ENCODE measurements around the gene ZNF329.

Gene ZNF329

GRCh38 chr19:58118979-58119733 is 31.4 kb downstream of the ZNF329 start:
- no peak overlapping the region for H3K9ac ChIP-seq
- H3K27ac ChIP-seq, result no peak overlapping the region
- no peak overlapping the region for H3K4me3 ChIP-seq (ENCODE audit: low read depth, low read length)
- H3K9me3 ChIP-seq (ENCODE audit: control insufficient read depth, low read length), result peaks cover 8% of the 10 kb centered on the region
- TF ChIP-seq CTCF (IDR thresholded peaks at IDR 0.05), result no peak
- H3K4me2 ChIP-seq (ENCODE audit: low read length), result no peak overlapping the region
- no peaks in the 10 kb centered on the region for H3K4me1 ChIP-seq
- no peaks in the 10 kb centered on the region for H3K79me2 ChIP-seq
- no peaks in the 10 kb centered on the region for H3K36me3 ChIP-seq (ENCODE audit: control insufficient read depth, insufficient read depth, low read length)
- H2AFZ ChIP-seq, result no peak overlapping the region
- no peaks in the 10 kb centered on the region for H3K27me3 ChIP-seq (ENCODE audit: control insufficient read depth, insufficient read depth, low read length)

- Histone ChIP-seq H3K4me1 (no peaks in the 10 kb centered on the region), H2AFZ (no peak overlapping the region), H3K27ac (no peak overlapping the region), H3K9ac (no peak overlapping the region), H3K79me2 (no peaks in the 10 kb centered on the region), H3K27me3 (ENCODE audit: control insufficient read depth, insufficient read depth, low read length) (no peaks in the 10 kb centered on the region), H3K4me2 (ENCODE audit: low read length) (peak overlapping the region; percentile 67), H3K9me3 (ENCODE audit: control insufficient read depth, low read length) (peaks cover 8% of the 10 kb centered on the region), H3K36me3 (ENCODE audit: control insufficient read depth, insufficient read depth, low read length) (no peaks in the 10 kb centered on the region), H3K4me3 (ENCODE audit: low read depth, low read length) (peak overlapping the region; percentile 57)
- no peak for TF ChIP-seq CTCF (IDR thresholded peaks at IDR 0.05)
These were observed 32.6 kb downstream of the ZNF329 start for GRCh38 chr19:58117841-58118575.

GRCh38 chr19:58108546-58108817 is 42.1 kb downstream of the ZNF329 start:
- H3K4me3 ChIP-seq (ENCODE audit: low read depth, low read length), result no peak overlapping the region
- H3K9me3 ChIP-seq (ENCODE audit: control insufficient read depth, low read length), result no peaks in the 10 kb centered on the region
- no peaks in the 10 kb centered on the region for H3K4me1 ChIP-seq
- H3K27me3 ChIP-seq (ENCODE audit: control insufficient read depth, insufficient read depth, low read length), result no peaks in the 10 kb centered on the region
- no peaks in the 10 kb centered on the region for H3K79me2 ChIP-seq
- TF ChIP-seq CTCF (IDR thresholded peaks at IDR 0.05), result no peak
- no peak overlapping the region for H2AFZ ChIP-seq
- H3K9ac ChIP-seq, result no peak overlapping the region
- H3K36me3 ChIP-seq (ENCODE audit: control insufficient read depth, insufficient read depth, low read length), result no peaks in the 10 kb centered on the region
- H3K4me2 ChIP-seq (ENCODE audit: low read length), result no peak overlapping the region
- H3K27ac ChIP-seq, result no peak overlapping the region

- Histone ChIP-seq H3K4me3 (ENCODE audit: low read depth, low read length) (no peak overlapping the region), H3K4me2 (ENCODE audit: low read length) (no peak overlapping the region), H2AFZ (no peak overlapping the region), H3K9me3 (ENCODE audit: control insufficient read depth, low read length) (no peaks in the 10 kb centered on the region), H3K36me3 (ENCODE audit: control insufficient read depth, insufficient read depth, low read length) (no peaks in the 10 kb centered on the region), H3K27me3 (ENCODE audit: control insufficient read depth, insufficient read depth, low read length) (no peaks in the 10 kb centered on the region), H3K27ac (no peak overlapping the region), H3K4me1 (no peaks in the 10 kb centered on the region), H3K79me2 (no peaks in the 10 kb centered on the region), H3K9ac (no peak overlapping the region)
- no peak for TF ChIP-seq CTCF (IDR thresholded peaks at IDR 0.05)
These were observed 42.6 kb downstream of the ZNF329 start for GRCh38 chr19:58107778-58108545.

All from parathyroid adenoma (tissue), 2 donors.